Lower leg skin (tissue), 4 donors: ENCODE measurements around the gene NKAIN2. TPM values are rescaled to one million over a fixed set of nuclear protein-coding genes. Genes with fewer than 3 reads are reported as not detected.

Source experiments
- DNase-seq, 2 donors: peaks; one replicate each; pipeline ENCODE4 v3.0.0-alpha.2; 2019; ENCODE audit warnings: low spot score in 2 of 2
- H3K4me3 ChIP-seq: fragments of 200-600 bp; sonication (generic); 2 replicates; pipeline ENCODE4 v1.5.1; 2017; ENCODE audit warnings: mild to moderate bottlenecking, low read depth; ENCODE audit not compliant: poor library complexity, severe bottlenecking
- CTCF ChIP-seq, 3 donors: fragments of 450-650 bp; IDR thresholded peaks; one replicate each; pipeline ENCODE4 v1.5.1; 2016; ENCODE audit warnings: antibody characterized with exemption in 3 of 3, mild to moderate bottlenecking in 3 of 3, moderate library complexity in 2 of 3
- POLR2A ChIP-seq, 2 donors: fragments of 450-650 bp; IDR thresholded peaks; one replicate each; pipeline ENCODE4 v1.6.1; 2016 to 2017; ENCODE audit warnings: antibody characterized with exemption in 2 of 2, mild to moderate bottlenecking in 1 of 2, moderate library complexity in 1 of 2
- WGBS, 2 donors: methylation state at CpG; one replicate each; pipeline ENCODE4 v1.1.5; 2018; 5-methylcytosine and 5-hydroxymethylcytosine counted together
- intact Hi-C: fragments of 100-400 bp; cut with DNase I; formaldehyde crosslinking; loops from one replicate; pipeline ENCODE4 v1.15.0; 2023; ENCODE audit warnings: low total_unique reads
- total RNA-seq, 4 donors: library from RNA; depleted of rRNA; stranded (reverse); fragments of >200 nt; gene quantifications; one replicate each; pipeline ENCODE4 v1.1.0, GENCODE V29; 2016

The NKAIN2 gene
- total RNA-seq, 4 donors from 2014 or later, result 0.37 TPM; not detected in 3

- H3K4me3 ChIP-seq, result peak overlapping the region; percentile 33
- intact Hi-C loops, result loop anchor here (10.0 kb wide), 1 partner anchor 1052 kb away; no protein-coding TSS in a partner anchor
- DNase-seq, result peak; percentile 55 to 92
- TF ChIP-seq POLR2A (IDR thresholded peaks at IDR 0.05), result no peak
- no peak for TF ChIP-seq CTCF (IDR thresholded peaks at IDR 0.05)
- WGBS, 2 donors, result 1% methylated on average over 48 to 57 of the region's 61 CpGs
Measured at GRCh38 chr6:123802697-123803503, 765 bp upstream of the NKAIN2 start.

GRCh38 chr6:123804014-123804786 is 535 bp downstream of the NKAIN2 start:
- no peak overlapping the region for H3K4me3 ChIP-seq
- DNase-seq, result no peak
- intact Hi-C loops, result loop anchor here (10.0 kb wide), 1 partner anchor 1051 kb away; no protein-coding TSS in a partner anchor
- WGBS, 2 donors, result 5% methylated on average over 20 to 25 of the region's 25 CpGs
- TF ChIP-seq CTCF (IDR thresholded peaks at IDR 0.05) (no peak), POLR2A (IDR thresholded peaks at IDR 0.05) (no peak)

- no peak for TF ChIP-seq POLR2A (IDR thresholded peaks at IDR 0.05)
- TF ChIP-seq CTCF (IDR thresholded peaks at IDR 0.05), result no peak
- intact Hi-C loops, result loop anchor here (10.0 kb wide), 1 partner anchor 1050 kb away; no protein-coding TSS in a partner anchor
- no peak for DNase-seq
- no peak overlapping the region for H3K4me3 ChIP-seq
- 41 to 44% methylated on average over 5 of the region's 5 CpGs for WGBS, 2 donors
Measured at GRCh38 chr6:123804787-123805540, 1.3 kb downstream of the NKAIN2 start.

- intact Hi-C loops, result loop anchor here (10.0 kb wide), 1 partner anchor 1049 kb away; no protein-coding TSS in a partner anchor
- DNase-seq, result no peak
- H3K4me3 ChIP-seq, result no peak overlapping the region
- 65 to 78% methylated on average over 1 of the region's 1 CpG for WGBS, 2 donors
- TF ChIP-seq POLR2A (IDR thresholded peaks at IDR 0.05) (no peak), CTCF (IDR thresholded peaks at IDR 0.05) (no peak)
Measured at GRCh38 chr6:123805921-123806320, 2.3 kb downstream of the NKAIN2 start.

- WGBS, 2 donors, result 76 to 84% methylated on average over 2 of the region's 2 CpGs
- DNase-seq, result no peak
- intact Hi-C loops, result loop anchor here (10.0 kb wide), 1 partner anchor 1048 kb away; no protein-coding TSS in a partner anchor
- TF ChIP-seq CTCF (IDR thresholded peaks at IDR 0.05) (no peak), POLR2A (IDR thresholded peaks at IDR 0.05) (no peak)
- no peak overlapping the region for H3K4me3 ChIP-seq
Measured at GRCh38 chr6:123806561-123806960, 2.9 kb downstream of the NKAIN2 start.
